GM23248 (cell line): ENCODE data around the gene FOSL2.

Source experiments
- EZH2 ChIP-seq: fragments of 200-600 bp; sonication (generic); IDR thresholded peaks from 2 replicates; pipeline ENCODE4 v1.6.1; 2018; ENCODE audit warnings: antibody characterized with exemption, mild to moderate bottlenecking; ENCODE audit not compliant: insufficient read depth, poor library complexity, severe bottlenecking
- EZH2phosphoT487 ChIP-seq: fragments of 200-600 bp; sonication (generic); IDR thresholded peaks from 2 replicates; pipeline ENCODE4 v1.6.1; 2018; ENCODE audit warnings: antibody characterized with exemption, moderate library complexity, mild to moderate bottlenecking, low read depth; ENCODE audit not compliant: insufficient read depth

DNA sequence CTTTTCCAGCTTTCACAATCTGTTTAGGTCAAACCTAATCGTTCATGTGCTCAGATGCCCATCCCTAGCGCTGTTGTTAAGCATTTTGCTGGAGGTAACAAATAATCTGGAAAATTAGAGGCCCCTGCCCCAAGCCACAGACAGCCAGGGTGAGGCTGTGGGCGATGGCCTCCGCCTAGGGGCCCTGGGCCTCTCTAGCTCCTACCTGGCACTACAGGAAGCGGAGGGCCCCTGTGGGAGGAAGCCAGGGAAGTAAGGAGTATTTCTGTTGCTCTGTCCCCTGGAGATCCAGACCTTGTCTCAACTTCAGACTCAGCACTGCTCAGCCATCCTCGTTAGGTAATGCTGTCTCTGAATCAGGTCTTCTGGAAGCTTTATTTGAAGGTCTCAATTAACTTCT, 12.4 kb upstream of the FOSL2 start:
- no peak for TF ChIP-seq EZH2phosphoT487
- no peak for TF ChIP-seq EZH2
